ENCODE data around the gene FAM153A.
"Not testable (repeated sequence)": the region's sequence is repeated elsewhere in the genome, so short reads cannot be mapped to it uniquely, and the experiment has no call there.

The FAM153A gene

DNA sequence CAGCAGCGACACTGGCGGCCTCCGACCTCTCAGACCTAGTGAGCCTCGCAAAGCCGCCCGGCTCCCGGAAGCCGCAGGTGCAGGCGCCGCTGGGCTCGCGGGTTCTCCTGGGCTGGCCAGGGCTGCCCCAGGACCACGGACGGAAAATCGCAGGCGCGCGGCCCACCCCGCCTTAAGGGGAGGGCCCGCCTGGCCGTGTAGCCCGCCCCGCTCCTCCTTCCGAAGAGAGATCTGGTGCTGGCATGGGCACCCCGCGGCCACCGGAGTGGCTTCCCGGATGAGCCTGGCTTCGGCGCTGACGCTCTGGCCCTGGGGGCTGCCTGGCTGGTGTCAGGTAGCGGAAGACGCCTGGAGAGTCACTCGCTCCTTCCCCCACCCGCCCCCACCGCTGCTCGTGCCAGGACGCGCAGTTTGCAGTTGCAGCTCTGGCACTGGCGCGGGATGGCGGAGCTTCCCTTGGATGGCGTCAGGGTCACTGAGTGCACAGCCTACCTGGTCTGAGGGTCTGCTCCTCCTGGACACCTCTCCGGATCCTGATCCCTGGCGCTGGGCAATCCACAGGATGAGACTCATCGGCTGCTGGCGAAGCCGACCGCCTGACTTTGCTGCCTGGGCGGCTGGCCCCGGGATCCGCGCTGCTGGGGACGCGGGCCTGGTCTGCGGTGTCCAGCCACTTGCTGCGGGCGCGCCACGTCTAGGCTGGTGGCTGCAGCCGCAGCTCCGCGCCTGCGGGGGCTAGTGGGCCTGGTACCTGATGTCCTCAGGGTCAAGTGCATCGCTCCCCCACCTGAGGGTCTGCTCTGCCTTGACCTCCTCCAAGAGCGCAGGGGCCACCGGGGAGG is at the start of gene FAM153A:
Gene FAM153A (minus strand): TSS at position 108 of the 842 bp plus-strand sequence.
- not testable (repeated sequence) for DNase-seq

DNA sequence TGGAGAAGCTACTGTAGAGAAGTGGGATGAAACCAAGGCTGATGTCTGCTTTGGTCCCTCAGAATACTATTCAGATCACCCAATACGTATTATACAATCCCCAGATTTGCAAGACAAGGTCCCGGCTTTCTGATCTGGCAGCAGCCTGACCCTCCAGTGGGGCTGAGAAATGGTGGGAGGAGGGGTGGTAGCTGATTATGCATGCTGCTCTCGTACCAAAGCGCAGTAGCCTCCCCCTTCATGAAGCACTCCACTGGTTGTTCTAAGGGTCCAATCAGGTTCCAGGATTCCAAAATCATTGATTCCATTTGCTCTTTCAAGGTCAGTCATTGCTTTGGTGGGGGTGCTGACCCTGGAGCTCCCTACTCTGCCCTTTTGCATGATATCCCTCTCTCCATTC is 49.6 kb upstream of the FAM153A start:
- DNase-seq = not testable (repeated sequence)

DNA sequence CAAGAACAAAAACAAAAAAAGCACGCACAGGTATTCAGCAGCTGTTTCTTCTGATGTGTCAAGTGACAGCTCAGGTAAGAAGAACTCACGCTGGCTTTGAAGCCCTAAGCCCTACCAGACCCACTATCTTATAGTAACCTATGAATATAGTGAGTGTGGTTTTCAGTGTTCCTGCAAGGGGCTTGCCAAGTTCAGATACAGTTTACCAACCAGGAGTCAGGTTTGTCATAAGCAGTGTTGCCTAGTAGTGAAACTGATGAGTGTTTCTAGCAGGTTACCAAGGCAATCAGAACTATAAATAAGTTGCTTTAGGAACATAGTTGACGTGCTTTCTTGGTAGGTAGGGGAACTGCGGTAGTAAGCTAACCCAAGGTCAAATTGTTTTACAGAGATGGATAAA is 43.4 kb upstream of the FAM153A start:
- DNase-seq = not testable (repeated sequence)

DNA sequence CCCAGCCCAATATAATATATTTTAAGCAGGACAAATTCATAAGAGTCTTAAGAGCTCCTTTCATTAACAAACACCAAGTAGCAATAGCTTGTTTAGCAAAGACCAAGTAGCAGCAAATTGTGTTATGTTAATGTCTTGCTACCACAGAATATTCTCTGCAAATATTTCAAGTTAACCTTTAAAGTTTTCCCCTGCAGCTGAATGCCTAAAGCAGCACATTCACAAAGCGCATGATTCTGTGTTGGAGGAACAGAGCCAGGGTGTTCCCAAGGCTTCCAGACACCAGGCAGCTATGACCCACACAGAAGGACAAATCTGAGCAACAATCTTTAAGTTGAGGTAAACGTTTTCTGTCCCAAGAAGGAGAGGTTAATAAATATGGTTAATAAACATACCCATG is 42.1 kb upstream of the FAM153A start:
- DNase-seq = not testable (repeated sequence)

DNA sequence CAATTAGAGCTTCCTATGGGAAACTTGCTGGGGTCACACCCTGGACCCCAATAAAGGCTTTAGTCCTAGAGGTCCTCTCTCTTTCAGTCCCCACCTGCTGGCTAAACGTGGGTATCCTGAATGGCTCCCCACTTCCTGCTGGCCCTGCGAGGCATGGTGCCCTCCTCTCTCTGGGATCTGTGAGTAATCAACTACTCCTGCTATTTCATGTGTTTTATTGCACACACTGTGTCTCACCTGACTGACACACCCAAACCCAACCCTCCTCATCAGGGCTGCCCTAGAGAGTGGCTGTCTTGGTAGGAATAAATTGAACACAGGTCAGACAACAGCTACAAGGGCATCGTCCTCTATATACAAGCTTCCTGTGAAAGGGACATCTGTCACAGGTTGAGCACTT is 39.8 kb upstream of the FAM153A start:
- DNase-seq = not testable (repeated sequence)

DNA sequence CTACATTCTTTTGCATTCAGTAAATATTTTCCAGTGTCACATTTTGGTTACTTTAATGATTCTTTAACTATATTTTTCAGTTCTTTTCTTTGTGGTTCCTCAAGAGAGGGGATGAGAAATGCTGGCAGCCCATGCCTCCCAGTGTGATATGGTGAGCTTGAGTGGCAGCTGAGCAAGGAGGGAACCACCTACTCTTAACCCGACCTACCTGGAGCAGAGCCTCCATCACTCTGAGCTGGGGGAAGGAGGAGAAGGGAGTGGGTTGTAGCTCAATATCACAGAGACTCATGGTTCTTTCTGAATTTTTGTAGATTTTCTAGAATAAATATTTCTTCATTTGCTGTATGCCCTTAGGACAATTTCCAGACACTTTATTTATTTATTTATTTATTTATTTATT is 37.0 kb upstream of the FAM153A start:
- DNase-seq = not testable (repeated sequence)

DNA sequence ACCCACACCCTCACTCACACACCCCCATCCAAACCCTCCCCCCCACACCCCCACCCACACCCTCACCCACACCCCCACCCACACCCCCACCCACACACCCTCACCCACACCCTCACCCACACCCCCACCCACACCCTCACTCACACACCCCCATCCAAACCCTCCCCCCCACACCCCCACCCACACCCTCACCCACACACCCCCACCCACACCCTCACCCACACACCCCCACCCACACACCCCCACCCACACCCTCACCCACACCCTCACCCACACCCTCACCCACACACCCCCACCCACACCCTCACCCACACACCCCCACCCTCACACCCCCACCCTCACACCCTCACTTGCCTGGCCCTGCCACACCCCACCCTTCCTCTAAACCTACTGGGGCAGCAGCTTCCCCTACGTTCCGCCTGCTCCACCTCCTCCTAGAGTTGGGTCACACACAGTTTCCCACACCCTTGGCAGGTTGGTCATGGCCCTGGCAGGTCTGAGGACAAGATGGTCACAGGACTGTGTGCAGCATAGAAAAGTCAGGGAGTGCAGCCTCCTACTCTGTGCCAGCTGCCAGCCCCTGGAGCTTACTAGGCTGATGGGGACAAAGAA is 30.2 kb upstream of the FAM153A start:
- not testable (repeated sequence) for DNase-seq

DNA sequence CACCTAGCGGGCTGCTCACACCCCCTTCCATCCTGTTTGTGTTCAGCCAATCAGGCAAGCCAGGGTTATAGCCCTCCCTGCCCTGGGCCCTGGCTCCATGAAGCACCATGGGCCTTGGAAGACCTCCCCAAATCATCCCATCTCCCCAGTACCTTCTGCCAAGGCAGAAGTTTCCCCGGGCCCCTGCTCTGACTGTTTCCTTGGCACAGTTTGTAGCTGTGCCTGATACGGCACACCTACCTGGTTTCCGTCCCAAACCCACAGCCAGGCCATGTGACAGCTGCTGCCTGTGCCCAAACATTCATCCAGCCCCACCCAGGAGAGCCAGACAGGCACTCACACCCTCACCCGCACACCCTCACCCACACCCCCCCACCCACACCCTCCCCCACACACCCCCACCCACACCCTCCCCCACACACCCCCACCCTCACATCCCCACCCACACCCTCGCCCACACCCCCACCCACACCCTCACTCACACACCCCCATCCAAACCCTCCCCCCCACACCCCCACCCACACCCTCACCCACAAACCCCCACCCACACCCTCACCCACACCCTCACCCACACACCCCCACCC is 29.6 kb upstream of the FAM153A start:
- peak; percentile 40 for DNase-seq

DNA sequence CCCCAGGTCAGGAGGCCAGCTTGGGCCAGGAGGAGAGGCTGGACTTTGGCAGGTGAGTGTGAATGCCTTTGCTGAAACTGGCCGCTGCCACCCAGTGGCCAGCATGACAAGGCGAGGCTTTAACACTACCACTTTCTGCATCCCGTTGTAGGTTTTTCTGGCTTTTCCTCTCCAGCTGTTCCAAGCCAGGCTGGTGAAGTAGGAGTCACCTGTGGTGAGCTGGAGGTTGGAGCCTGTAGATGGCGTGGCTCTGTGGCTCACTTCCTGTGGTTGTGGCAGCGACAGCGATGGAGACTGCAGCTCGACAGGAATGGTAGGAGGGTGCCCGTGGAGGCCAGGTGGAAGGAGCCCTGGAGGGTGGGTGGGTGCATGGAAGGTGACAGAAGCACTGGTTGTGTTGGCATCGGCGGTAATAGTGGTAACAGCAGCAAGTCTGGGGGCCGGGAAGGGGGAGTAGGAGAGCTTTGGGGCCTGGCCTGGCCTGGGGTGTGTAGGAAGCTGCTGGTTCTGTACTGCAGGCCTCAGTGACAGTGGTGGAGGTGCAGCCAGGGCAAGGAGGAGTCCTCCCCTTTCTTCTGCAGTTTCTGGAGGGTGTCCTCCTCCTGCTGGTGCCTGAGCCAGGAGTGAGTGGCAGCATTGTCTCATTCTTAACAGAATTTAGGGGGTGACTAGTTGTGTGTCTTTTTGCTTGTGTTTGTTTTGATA is 26.7 kb upstream of the FAM153A start:
- DNase-seq = peak; percentile 33

DNA sequence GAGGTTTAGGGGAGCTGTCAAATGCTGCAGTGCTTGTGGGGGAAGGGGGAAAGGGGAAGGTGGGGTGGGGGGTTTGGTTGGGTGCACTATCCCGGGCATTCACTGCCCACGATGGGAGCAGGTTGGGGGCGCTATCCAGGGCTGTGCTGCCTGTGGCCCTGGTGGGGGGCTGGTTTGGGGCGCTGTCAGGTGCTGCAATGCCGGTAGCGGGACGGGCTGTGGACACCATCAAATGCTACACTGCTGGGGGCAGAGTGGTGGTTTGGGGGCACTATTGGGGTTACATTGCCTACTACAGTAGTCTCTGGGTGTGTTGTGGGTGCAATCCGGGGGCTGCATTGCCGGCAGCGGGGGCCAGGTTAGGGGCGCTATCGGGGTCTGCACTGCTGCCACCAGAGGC is 25.7 kb upstream of the FAM153A start:
- not testable (repeated sequence) for DNase-seq

DNA sequence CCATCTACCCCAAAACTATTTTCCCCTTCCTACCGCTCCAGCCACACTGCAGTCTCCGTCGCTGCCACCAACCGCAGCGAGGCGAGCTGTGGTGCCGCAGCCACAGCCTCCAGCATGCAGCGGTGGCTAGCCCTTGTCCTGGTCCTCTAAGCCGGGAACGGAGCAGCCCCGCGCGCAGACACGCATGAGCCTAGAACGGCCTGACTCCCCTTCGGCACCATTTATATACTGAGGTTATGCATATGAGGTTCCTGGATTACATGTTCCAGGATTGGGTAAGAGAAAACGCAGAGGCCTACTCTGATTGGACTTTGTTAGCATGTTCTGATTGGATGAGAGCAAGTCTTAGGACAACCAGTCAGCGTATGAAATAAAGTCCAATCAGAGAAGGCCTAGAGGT is 24.6 kb upstream of the FAM153A start:
- DNase-seq = not testable (repeated sequence)

DNA sequence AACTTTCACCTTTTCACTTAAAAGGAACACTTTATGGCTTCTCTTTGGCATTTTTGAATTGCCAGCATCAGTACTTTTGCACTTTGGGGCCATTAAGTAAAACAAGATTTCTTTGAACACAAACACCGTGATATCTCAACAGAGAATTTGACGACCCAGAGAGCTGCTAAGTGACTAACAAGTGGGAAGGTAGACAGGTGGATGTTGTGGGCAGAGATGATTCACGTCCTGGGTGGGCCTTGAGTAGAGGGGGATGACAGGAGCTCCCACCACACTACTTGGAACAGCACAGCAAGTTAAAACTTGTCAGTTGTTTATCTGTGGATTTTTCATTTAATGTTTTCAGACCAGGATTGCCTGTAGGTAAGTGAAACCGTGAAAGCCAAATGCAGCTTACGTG is 18.7 kb upstream of the FAM153A start:
- DNase-seq = not testable (repeated sequence)

DNA sequence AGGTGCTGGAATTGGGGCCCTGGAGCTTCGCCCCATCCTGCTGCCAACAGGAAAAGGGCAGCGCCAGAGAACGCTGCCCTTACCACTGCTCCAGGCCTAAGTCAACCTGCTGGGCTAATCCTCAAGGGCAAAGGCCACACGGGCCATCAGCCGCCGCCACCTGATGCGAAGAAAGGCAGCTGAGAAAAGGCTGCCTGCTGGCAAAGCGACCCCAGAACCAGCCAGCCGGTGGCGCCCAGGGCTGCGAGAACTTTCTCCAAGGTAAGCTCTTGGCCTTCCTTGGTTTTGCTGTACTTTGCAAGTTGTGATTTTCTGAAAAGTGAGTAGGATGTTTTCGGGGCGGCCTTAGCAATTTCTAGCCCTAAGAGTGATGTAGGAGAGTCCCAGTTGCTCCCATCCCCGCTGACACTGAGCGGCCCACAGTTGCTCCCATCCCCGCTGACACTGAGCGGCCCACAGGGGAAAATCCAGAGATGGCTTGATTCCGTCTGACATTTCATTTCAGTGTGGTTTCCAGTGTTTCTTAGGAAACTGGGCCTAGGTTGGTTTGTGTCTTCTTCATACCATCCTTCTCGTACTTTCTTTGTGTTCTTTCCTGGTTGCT is 15.6 kb upstream of the FAM153A start:
- DNase-seq = not testable (repeated sequence)

DNA sequence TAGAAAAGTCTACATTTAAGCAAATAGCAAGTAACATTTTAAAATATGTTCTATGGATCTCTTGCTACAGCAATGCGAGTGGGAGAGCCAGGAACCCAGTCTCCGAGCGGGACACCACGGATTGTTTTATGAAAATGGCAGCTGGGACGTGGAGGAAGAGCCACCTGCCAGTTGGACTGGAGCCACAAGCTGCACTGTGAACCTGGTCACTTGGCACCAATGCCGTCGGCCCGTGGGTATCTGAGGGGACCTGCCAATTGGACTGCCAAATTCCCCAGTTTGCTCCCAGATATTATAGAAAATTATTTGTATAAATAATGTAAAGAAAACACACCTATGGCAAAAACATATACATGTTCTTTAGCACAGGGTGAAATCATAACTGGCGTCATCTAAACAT is 10.6 kb upstream of the FAM153A start:
- not testable (repeated sequence) for DNase-seq

DNA sequence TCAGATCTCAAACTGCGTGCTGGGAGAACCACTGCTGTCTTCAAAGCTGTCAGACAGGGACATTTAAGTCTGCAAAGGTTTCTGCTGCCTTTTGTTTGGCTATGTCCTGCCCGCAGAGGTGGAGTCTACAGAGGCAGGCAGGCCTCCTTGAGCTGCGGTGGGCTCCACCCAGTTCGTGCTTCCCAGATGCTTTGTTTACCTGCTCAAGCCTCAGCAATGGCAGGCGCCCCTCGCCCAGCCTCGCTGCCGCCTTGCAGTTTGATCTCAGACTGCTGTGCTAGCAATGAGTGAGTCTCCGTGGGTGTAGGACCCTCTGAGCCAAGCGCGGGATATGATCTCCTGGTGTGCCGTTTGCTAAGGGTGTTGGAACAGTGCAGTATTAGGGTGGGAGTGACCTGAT is 8.9 kb upstream of the FAM153A start:
- DNase-seq = not testable (repeated sequence)

DNA sequence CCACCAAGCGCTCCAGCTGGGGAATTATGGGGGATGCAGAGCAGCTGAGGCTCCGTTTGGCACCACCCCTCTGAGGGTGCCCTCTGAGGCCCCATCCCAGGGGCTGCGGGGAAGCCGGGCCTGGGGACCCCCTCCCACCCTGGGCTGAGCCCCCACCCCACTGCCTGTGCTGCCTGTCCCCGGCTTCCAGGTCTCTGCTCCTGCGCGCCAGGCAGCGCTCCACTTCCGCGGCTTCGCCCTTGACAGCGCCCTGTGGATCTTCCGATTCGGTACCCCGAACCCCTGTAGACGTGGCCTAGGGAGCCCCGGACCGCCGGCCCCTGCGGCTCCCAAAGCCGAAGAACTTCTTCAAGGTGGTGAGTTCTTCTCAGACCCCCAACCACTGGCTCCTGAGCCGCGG is 530 bp downstream of the FAM153A start:
- not testable (repeated sequence) for DNase-seq

DNA sequence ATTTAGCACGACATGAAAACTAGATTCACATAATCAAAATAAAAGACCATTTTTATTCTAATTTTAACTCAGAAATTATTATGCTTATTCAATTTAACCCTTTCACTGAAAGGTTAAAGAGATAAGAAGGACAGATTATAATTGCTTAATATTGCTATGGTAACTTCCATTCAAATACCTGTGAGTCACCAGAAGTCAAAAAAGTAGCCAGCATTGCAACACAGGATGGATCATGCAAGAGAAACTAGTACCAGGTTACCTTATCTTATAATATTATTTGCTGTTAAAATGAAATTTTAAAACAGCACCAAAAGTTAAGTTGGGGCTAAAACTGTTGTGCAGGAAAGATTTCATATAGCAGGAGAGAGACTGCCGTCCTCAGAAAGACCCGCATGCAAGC is 11.5 kb downstream of the FAM153A start:
- not testable (repeated sequence) for DNase-seq

DNA sequence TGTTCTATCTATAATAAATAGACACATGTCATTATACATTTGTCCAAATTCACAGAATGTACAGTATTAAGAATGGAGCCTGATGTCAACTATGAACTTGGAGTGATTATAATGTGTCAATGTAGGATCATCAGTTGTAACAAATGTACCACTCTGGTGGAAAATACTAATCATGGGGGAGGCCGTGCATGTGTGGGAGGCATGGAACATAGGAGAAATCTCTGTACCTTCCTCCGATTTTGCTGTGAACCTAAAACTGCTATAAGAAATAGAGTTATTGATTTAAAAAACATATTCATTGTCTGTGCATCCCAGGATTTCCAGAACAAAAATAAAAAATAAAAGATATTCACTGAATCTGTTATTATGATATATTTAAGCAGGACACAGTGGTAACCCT is 12.1 kb downstream of the FAM153A start:
- not testable (repeated sequence) for DNase-seq

DNA sequence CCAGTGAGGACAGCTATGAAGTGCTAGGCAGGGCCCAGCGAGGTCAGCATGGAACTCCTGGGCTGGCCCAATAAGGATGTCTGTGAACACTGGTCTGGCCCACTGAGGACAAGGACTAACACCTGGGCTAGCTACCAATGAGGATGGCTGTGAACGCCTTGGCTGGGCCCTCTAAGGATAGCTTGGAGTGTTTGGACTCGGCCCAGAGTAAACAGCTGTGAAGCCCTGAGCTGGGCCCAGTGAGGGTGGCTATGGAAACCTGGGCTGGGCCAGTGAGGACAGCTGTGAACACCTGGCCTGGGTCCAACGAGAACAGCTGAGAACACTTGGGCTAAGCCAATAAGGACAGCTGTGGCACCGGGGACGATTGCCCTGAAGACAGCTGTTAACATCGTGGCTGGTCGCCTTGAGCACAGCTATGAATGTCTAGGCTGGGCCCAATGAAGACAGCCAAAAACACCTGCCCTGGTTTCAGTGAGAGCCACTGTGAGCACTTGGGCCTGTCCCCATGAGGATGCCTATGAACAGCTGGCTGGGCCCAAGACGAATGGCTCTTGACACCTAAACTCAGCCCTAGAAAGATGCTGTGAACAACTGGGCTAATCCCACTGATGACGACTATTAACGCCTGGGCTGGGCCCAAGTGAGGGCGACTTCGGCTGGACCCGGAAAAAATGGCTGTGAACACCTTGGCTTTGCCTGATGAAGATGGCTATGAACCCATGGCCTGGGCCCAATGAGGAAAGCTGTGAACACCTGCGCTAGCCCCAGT is 18.8 kb downstream of the FAM153A start:
- DNase-seq = not testable (repeated sequence)

DNA sequence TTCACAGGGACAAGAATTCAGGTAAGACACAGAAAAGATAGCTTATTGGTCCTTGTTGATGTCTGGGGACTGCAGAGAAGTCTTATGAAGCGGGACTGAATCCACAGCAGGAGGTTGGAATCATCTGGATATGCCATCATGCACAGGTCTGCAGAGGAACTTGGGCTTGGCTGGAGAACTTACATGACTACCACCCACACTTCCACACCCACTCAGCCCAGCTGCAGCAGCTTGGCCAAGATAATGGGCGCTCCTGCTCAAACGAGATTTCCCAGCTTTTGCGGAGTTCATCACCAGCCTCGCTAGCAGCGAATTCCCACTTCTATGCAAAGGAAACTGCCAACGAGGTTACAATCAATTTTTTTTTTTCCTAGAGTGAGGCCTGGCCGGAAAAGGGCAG is 21.7 kb downstream of the FAM153A start:
- DNase-seq = not testable (repeated sequence)

DNA sequence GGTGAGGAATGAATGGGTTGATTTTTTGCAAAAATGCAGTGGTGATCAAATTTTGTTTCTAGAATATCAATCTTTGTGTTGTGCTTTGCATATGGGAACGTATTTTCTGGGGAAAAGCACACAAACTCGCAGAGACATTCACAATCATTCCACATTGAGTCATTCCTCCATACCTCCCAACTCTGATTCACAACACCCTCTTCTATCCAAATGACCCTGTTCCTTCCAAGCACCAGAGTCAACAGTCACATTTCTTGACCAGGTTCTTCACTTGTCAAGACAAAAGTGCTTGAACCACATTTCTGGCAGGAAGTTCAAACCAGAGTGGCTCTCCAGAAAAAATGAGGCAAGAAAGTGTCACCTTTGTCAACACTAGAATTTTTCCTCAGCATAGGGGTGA is 35.3 kb downstream of the FAM153A start:
- DNase-seq = not testable (repeated sequence)

DNA sequence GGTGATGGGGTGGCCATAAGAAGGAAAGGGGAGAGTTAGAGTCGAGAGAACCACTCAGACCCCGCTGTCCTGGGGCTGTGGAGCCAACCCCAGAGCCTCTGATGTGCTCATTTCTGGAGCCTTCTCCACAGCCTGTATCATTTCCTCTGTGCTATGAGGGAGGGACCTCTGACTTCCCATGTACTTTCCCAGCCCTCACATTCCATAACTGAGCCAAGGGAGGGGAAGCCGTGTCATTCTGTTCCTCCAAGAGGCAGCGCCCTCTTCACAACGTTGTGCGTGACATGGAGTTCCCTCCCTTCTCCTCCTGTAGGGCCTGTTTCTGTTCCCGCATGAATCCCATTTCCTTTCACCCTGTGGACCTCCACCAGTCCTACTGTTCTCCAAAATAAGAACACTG is 57.8 kb downstream of the FAM153A start:
- not testable (repeated sequence) for DNase-seq
